Neural crest cell (in vitro differentiated cells): ENCODE measurements around the gene TIPIN. TPM values are rescaled to one million over a fixed set of nuclear protein-coding genes. Genes with fewer than 3 reads are reported as not detected.
"Not testable (repeated sequence)": the region's sequence is repeated elsewhere in the genome, so short reads cannot be mapped to it uniquely, and the experiment has no call there.

Experiments
- DNase-seq: peaks from one replicate; pipeline ENCODE4 v3.0.0; 2021; ENCODE audit warnings: low read depth, mixed read lengths, low spot score
- H3K27ac Mint-ChIP-seq: one replicate; pipeline ENCODE4 v1.8.0; 2021; ENCODE audit warnings: mild to moderate bottlenecking, mixed read lengths; ENCODE audit not compliant: unreplicated experiment
- H3K27me3 Mint-ChIP-seq: 2 replicates; pipeline ENCODE4 v1.8.0; 2021; ENCODE audit warnings: low read depth, mild to moderate bottlenecking, mixed read lengths
- H3K36me3 Mint-ChIP-seq: 2 replicates; pipeline ENCODE4 v1.8.0; 2021; ENCODE audit warnings: low read depth, mild to moderate bottlenecking, mixed read lengths
- H3K4me1 Mint-ChIP-seq: 2 replicates; pipeline ENCODE4 v1.8.0; 2021; ENCODE audit warnings: mixed read lengths
- H3K4me3 Mint-ChIP-seq: one replicate; pipeline ENCODE4 v1.8.0; 2021; ENCODE audit warnings: mild to moderate bottlenecking, mixed read lengths
- H3K9me3 Mint-ChIP-seq: 2 replicates; pipeline ENCODE4 v1.8.0; 2021; ENCODE audit warnings: mixed read lengths
- total RNA-seq: library from RNA; stranded (reverse); gene quantifications from 2 replicates; pipeline ENCODE4 v1.2.1, GENCODE V29; 2021
- TF ChIP-seq, protein P1 (sequence below): fragments of 200-600 bp; sonication (generic); conservative IDR thresholded peaks from 2 replicates; pipeline ENCODE4 v1.5.0; 2021; ENCODE audit warnings: antibody characterized with exemption, mild to moderate bottlenecking

The TIPIN gene
- total RNA-seq, 1 donor from 2014 or later: 23.4 TPM

DNA sequence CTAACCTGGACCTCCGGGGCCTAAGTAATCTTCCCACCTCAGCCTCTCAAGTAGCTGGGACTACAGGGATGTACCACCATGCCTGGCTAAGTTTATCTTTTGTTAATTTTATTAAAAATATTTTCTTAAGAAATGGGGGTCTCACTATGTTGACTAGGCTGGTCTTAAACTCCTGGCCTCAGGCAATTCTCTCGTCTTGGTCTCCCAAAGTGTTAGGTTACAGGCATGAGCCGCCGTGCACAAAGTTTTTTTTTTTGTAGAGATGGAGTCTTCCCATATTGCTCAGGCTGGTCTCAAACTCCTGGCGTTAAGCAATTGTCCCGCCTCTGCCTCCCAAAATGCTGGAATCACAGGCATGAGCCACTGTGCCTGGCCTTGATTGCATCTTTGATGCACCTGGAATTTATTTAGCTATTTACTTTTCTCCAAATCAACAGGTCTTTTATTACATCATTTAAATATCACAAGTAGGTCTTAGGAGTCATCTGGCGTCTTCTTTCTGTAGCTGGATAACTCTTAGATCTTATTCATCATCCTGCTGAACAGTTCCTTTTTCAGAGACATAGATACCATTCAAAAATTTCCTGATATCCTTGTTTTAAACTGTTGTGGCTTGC lies 22.4 kb upstream of the TIPIN start:
- Mint-ChIP-seq H3K4me3 (no peak overlapping the region), H3K4me1 (no peaks in the 10 kb centered on the region), H3K27me3 (no peaks in the 10 kb centered on the region), H3K36me3 (no peaks in the 10 kb centered on the region), H3K27ac (no peak overlapping the region), H3K9me3 (peaks cover 2% of the 10 kb centered on the region)
- TF ChIP-seq, protein P1, sequence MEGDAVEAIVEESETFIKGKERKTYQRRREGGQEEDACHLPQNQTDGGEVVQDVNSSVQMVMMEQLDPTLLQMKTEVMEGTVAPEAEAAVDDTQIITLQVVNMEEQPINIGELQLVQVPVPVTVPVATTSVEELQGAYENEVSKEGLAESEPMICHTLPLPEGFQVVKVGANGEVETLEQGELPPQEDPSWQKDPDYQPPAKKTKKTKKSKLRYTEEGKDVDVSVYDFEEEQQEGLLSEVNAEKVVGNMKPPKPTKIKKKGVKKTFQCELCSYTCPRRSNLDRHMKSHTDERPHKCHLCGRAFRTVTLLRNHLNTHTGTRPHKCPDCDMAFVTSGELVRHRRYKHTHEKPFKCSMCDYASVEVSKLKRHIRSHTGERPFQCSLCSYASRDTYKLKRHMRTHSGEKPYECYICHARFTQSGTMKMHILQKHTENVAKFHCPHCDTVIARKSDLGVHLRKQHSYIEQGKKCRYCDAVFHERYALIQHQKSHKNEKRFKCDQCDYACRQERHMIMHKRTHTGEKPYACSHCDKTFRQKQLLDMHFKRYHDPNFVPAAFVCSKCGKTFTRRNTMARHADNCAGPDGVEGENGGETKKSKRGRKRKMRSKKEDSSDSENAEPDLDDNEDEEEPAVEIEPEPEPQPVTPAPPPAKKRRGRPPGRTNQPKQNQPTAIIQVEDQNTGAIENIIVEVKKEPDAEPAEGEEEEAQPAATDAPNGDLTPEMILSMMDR: no peak
- no peak for DNase-seq

GRCh38 chr15:66374179-66374578 lies 17.7 kb upstream of the TIPIN start:
- TF ChIP-seq, protein P1: no peak
- no peak for DNase-seq
- H3K27me3 Mint-ChIP-seq: no peaks in the 10 kb centered on the region
- no peaks in the 10 kb centered on the region for H3K36me3 Mint-ChIP-seq
- no peak overlapping the region for H3K4me3 Mint-ChIP-seq
- H3K4me1 Mint-ChIP-seq: peaks cover 8% of the 10 kb centered on the region
- no peak overlapping the region for H3K27ac Mint-ChIP-seq
- H3K9me3 Mint-ChIP-seq: peaks cover 2% of the 10 kb centered on the region

DNA sequence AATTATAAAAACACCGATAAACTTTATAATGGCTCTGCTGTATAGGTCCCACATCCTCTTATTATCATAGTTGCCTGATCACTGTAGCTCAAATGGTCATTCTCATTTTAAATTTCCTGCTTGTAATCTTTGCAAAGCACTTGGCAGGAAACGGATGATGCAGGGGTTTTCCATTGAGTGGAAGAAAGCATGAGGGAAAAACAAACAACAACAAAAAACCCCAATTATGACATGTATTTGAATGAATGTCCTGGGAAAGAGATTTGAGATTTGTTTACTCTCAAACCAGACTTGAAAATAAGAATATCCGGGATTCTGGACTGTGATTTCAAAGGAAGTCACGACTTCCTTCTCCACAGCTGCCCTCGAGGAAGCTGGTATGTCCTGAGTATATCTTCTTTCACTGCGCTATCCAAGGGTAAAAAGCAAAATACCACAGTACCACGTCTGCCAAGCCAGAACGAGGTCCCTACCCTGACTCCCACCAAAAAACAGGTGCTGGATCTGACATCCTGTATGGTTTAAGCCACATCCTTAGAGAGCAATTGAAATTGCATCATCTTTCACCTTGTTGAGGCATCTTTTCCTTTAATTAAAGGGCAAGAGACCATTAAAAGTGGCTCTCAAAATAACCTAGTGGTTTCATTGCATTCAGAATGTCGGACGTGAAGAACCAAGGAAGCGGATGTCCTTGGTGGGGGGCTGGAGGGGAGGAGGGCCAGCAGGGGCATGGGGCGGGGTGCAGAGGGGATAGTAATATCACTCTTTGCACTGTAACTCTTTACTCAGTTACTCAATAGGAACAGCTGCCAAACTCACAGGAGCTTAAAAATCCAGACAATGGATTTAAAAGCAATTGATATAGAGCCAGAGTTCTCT lies 13.5 kb upstream of the TIPIN start:
- no peaks in the 10 kb centered on the region for H3K27me3 Mint-ChIP-seq
- H3K27ac Mint-ChIP-seq: peak overlapping the region; percentile 94
- no peak for DNase-seq
- peaks cover 8% of the 10 kb centered on the region for H3K4me1 Mint-ChIP-seq
- H3K9me3 Mint-ChIP-seq: peaks cover 2% of the 10 kb centered on the region
- TF ChIP-seq, protein P1: no peak
- no peak overlapping the region for H3K4me3 Mint-ChIP-seq
- no peaks in the 10 kb centered on the region for H3K36me3 Mint-ChIP-seq

DNA sequence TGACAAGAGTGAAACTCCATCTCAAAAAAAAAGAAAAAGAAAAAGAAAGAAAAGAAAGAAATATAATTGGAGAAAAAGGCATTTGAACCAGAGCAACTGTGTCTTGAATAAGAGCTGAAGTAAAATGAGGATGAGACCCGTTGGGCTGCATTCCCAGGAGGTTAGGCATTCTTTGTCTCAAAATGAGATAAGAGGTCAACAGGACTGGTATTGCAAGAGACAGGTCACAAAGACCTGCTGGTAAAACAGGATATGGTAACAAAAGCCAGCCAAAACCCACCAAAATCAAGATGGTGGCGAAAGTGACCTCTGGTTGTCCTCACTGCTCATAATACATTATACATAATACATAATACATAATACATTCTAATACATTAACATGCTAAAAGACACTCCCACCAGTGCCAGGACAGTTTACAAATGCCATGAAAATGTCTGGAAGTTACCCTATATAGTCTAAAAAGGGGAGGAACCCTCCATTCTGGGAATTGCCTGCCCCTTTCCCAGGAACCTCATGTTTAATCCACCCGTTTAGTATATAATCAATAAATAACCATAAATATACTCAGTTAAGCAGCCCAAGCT lies 8.6 kb upstream of the TIPIN start:
- no peaks in the 10 kb centered on the region for H3K9me3 Mint-ChIP-seq
- no peaks in the 10 kb centered on the region for H3K27me3 Mint-ChIP-seq
- peaks cover 5% of the 10 kb centered on the region for H3K4me1 Mint-ChIP-seq
- no peak overlapping the region for H3K27ac Mint-ChIP-seq
- H3K4me3 Mint-ChIP-seq: no peak overlapping the region
- no peak for DNase-seq
- TF ChIP-seq, protein P1: no peak
- H3K36me3 Mint-ChIP-seq: no peaks in the 10 kb centered on the region

- H3K27ac Mint-ChIP-seq: no peak overlapping the region
- no peak overlapping the region for H3K4me3 Mint-ChIP-seq
- H3K4me1 Mint-ChIP-seq: no peaks in the 10 kb centered on the region
- TF ChIP-seq, protein P1: no peak
- no peaks in the 10 kb centered on the region for H3K36me3 Mint-ChIP-seq
- DNase-seq: no peak
- no peaks in the 10 kb centered on the region for H3K9me3 Mint-ChIP-seq
- no peaks in the 10 kb centered on the region for H3K27me3 Mint-ChIP-seq
These were observed 6.3 kb upstream of the TIPIN start for GRCh38 chr15:66362776-66363175.

DNA sequence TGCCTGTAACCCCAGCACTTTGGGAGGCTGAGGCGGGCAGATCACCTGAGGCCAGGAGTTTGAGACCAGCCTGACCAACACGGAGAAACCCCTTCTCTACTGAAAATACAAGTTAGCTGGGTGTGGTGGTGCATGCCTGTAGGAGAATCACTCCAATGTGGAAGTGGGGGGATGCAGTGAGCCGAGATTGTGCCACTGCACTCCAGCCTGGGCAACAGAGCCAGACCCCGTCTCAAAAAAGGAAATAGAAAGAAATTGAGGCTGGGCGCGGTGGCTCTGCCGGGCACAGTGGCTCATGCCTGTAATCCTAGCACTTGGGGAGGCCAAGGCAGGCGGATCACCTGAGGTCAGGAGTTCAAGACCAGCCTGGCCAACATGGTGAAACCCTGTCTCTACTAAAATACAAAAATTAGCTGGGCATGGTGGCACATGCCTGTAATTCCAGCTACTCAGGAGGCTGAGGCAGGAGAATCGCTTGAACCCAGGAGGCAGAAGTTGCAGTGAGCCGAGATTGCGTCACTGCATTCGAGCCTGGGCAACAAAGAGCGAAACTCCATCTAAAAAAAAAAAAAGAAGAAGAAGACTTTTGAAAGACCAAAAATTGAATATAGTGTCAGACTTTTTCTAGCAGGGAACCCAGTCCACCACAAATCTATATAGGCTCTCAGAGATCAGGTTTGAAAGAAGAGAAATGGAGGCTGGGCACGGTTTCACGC lies 5.4 kb upstream of the TIPIN start:
- not testable (repeated sequence) for H3K36me3 Mint-ChIP-seq, H3K27ac Mint-ChIP-seq, H3K9me3 Mint-ChIP-seq, H3K4me1 Mint-ChIP-seq, H3K27me3 Mint-ChIP-seq, H3K4me3 Mint-ChIP-seq, DNase-seq
